Right lung (tissue), 10 donors: ENCODE measurements around the gene EPDR1. TPM values are rescaled to one million over a fixed set of nuclear protein-coding genes. Genes with fewer than 3 reads are reported as not detected.

ENCODE experiments used
- DNase-seq, 2 donors: peaks; one replicate each; pipeline ENCODE4 v3.0.0-alpha.2; 2013
- long read RNA-seq, 8 donors: transcript quantifications; one replicate each; lab custom pipeline, GENCODE V29; 2026
- polyA plus RNA-seq, 5 donors: library from polyadenylated mRNA; unstranded; fragments of 120-200 nt; gene quantifications; one replicate each; pipeline versions ENCODE4 v1.2.1 to v1.2.3, GENCODE V29; 2013; ENCODE audit warnings: inconsistent platforms in 1 of 5, low replicate concordance in 1 of 5; ENCODE audit not compliant: insufficient read length in 5 of 5, insufficient read depth in 1 of 5

EPDR1 gene
- 10 to 100 TPM; 21.6 to 24.9 (median 22.0) TPM for polyA plus RNA-seq
- long read RNA-seq, donor 1, transcript EPDR1-201 (3 exons, 2,599 nt) = major isoform, 10 of 10 reads
- long read RNA-seq, donor 1, partial matches to known transcripts = 0 of 10 reads
- long read RNA-seq, donor 1, other reads (novel, unspliced or antisense) = 0 of 10 reads
- long read RNA-seq, donor 2, partial matches to known transcripts = 0 of 3 reads
- long read RNA-seq, donor 2, other reads (novel, unspliced or antisense) = 0 of 3 reads
- long read RNA-seq, donor 3, partial matches to known transcripts = 0 of 4 reads
- long read RNA-seq, donor 3, other reads (novel, unspliced or antisense) = 0 of 4 reads
- long read RNA-seq, donor 4, partial matches to known transcripts = 0 of 4 reads
- long read RNA-seq, donor 4, other reads (novel, unspliced or antisense) = 0 of 4 reads
- long read RNA-seq, donor 5, transcript EPDR1-201 (3 exons, 2,599 nt) = major isoform, 12 of 45 reads
- long read RNA-seq, donor 5, partial matches to known transcripts = 32 of 45 reads
- long read RNA-seq, donor 5, other reads (novel, unspliced or antisense) = 0 of 45 reads
- long read RNA-seq, donor 6, transcript EPDR1-201 (3 exons, 2,599 nt) = major isoform, 11 of 11 reads
- long read RNA-seq, donor 6, partial matches to known transcripts = 0 of 11 reads
- long read RNA-seq, donor 6, other reads (novel, unspliced or antisense) = 0 of 11 reads
- long read RNA-seq, donor 7, partial matches to known transcripts = 0 of 5 reads
- long read RNA-seq, donor 7, other reads (novel, unspliced or antisense) = 0 of 5 reads
- long read RNA-seq, donor 8, partial matches to known transcripts = 0 of 4 reads
- long read RNA-seq, donor 8, other reads (novel, unspliced or antisense) = 0 of 4 reads

- DNase-seq = peak; percentile 57
Measured at GRCh38 chr7:37920305-37920848, at the start of gene EPDR1. TSS of gene EPDR1 (plus strand) at chr7:37920640. CDS start at chr7:37920940, 300 bp downstream.

GRCh38 chr7:37882086-37882485, 38.4 kb upstream of the EPDR1 start:
- DNase-seq = no peak

- no peak for DNase-seq
Measured at GRCh38 chr7:37893359-37893758, 27.1 kb upstream of the EPDR1 start.

GRCh38 chr7:37894671-37895070, 25.8 kb upstream of the EPDR1 start:
- no peak for DNase-seq

- DNase-seq = no peak
Measured at GRCh38 chr7:37899712-37900247, 20.7 kb upstream of the EPDR1 start.

GRCh38 chr7:37901236-37901827, 19.1 kb upstream of the EPDR1 start:
- DNase-seq = peak in 1 of 2 donors; percentile 42

- no peak for DNase-seq
Measured at GRCh38 chr7:37901890-37902524, 18.4 kb upstream of the EPDR1 start.

GRCh38 chr7:37908221-37908788, 12.1 kb upstream of the EPDR1 start:
- no peak for DNase-seq

GRCh38 chr7:37912756-37913155, 7.7 kb upstream of the EPDR1 start:
- DNase-seq = no peak

GRCh38 chr7:37915438-37915837, 5.0 kb upstream of the EPDR1 start:
- DNase-seq = no peak

GRCh38 chr7:37916017-37916672, 4.3 kb upstream of the EPDR1 start:
- no peak for DNase-seq

- DNase-seq = peak; percentile 75 to 80
Measured at GRCh38 chr7:37916673-37917660, 3.5 kb upstream of the EPDR1 start, which contains the start of gene SFRP4. TSS of gene SFRP4 (minus strand) at chr7:37916817. CDS start at chr7:37916537, 280 bp downstream.

- no peak for DNase-seq
Measured at GRCh38 chr7:37918526-37918925, 1.9 kb upstream of the EPDR1 start.

- peak in 1 of 2 donors; percentile 47 for DNase-seq
Measured at GRCh38 chr7:37920849-37921805, 687 bp downstream of the EPDR1 start.

- DNase-seq = no peak
Measured at GRCh38 chr7:37921876-37922275, 1.4 kb downstream of the EPDR1 start.

- DNase-seq = no peak
Measured at GRCh38 chr7:37923996-37924395, 3.6 kb downstream of the EPDR1 start.

GRCh38 chr7:37924491-37925041, 4.1 kb downstream of the EPDR1 start:
- no peak for DNase-seq
